ENCODE data around the gene TEX35. TPM values are rescaled to one million over a fixed set of nuclear protein-coding genes. Genes with fewer than 3 reads are reported as not detected.
A peak's percentile ranks its signal among the peaks of the same experiment; 100 is the strongest.

Gene TEX35
- total and polyA plus RNA-seq, 4 donors: not detected

DNA sequence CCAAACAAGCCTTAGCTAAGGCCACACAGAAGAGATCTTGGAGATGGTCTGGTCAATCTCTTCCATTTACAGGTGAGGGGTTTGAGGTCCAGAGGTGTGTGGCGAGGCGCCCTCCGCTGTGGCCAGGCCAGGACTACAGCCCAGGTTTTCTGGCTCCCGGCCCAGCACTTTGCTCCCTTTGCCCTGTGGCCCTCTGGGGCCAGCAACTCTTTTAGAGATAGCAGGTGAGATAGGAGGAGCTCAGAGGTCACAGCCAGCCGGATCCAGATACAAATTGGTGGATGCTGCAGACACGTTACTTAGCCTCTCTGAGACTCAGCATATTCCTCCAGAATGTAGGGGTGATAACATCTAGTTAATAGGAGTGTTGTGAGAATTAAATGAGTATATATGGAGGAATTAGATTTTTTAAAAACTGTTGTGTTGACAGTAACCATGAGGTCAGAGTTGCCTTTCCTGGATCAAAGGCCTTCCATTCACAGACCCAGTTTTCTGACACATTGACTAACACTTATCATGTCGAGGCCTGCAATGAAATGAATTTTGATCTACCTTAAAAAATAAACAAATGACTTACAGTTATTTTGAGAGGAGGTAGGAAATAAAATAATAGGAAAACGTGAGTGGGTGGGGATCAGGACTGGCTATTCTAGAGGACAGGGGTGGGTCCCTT is 16.6 kb downstream of the TEX35 start:
- no peak overlapping the region for H3K27ac ChIP-seq (ENCODE audit: low read depth in 1 of 2, low read length in 1 of 2)
- H3K4me3 ChIP-seq: no peak overlapping the region
- no peaks in the 10 kb centered on the region for H3K9me3 ChIP-seq (ENCODE audit: control insufficient read depth in 4 of 4, insufficient read depth in 3 of 4, low read length in 3 of 4)
- no peak for DNase-seq
- no peak for ATAC-seq (ENCODE audit: insufficient read depth, low FRiP score)
- no peaks in the 10 kb centered on the region for H3K36me3 ChIP-seq (ENCODE audit: control insufficient read depth in 4 of 4, insufficient read depth in 4 of 4, low read length in 4 of 4)
- no peaks in the 10 kb centered on the region for H3K27me3 ChIP-seq (ENCODE audit: control insufficient read depth in 3 of 3, insufficient read depth in 3 of 3, low read length in 2 of 3)
- no peak for TF ChIP-seq CTCF (IDR thresholded peaks at IDR 0.05; ENCODE audit: control extremely low read depth, extremely low read depth)
- no peak overlapping the region for H3K9ac ChIP-seq (ENCODE audit: insufficient read depth in 1 of 2, low read length in 2 of 2)
- H3K4me1 ChIP-seq (ENCODE audit: control insufficient read depth in 5 of 5, insufficient read depth in 5 of 5, low read length in 5 of 5): peaks cover 0 to 5% (median 0%) of the 10 kb centered on the region in 5 donors
- WGBS, 2 donors: 91 to 95% methylated on average over 8 of the region's 8 CpGs

- H3K9ac ChIP-seq (ENCODE audit: insufficient read depth in 1 of 2, low read length in 2 of 2): no peak overlapping the region
- DNase-seq (no peak), ATAC-seq (ENCODE audit: insufficient read depth, low FRiP score) (no peak)
- no peaks in the 10 kb centered on the region for H3K27me3 ChIP-seq (ENCODE audit: control insufficient read depth in 3 of 3, insufficient read depth in 3 of 3, low read length in 2 of 3)
- no peak overlapping the region for H3K27ac ChIP-seq (ENCODE audit: low read depth in 1 of 2, low read length in 1 of 2)
- no peaks in the 10 kb centered on the region for H3K36me3 ChIP-seq (ENCODE audit: control insufficient read depth in 4 of 4, insufficient read depth in 4 of 4, low read length in 4 of 4)
- no peak overlapping the region for H3K4me3 ChIP-seq
- TF ChIP-seq CTCF (IDR thresholded peaks at IDR 0.05; ENCODE audit: control extremely low read depth, extremely low read depth): no peak
- WGBS, 2 donors: 75 to 94% methylated on average over 2 of the region's 2 CpGs
- H3K4me1 ChIP-seq (ENCODE audit: control insufficient read depth in 5 of 5, insufficient read depth in 5 of 5, low read length in 5 of 5): peaks cover 0 to 5% (median 0%) of the 10 kb centered on the region in 5 donors
- no peaks in the 10 kb centered on the region for H3K9me3 ChIP-seq (ENCODE audit: control insufficient read depth in 4 of 4, insufficient read depth in 3 of 4, low read length in 3 of 4)
These were observed 17.1 kb downstream of the TEX35 start for GRCh38 chr1:178530037-178530402.

- Histone ChIP-seq H3K9ac (ENCODE audit: insufficient read depth in 1 of 2, low read length in 2 of 2) (no peak overlapping the region), H3K27me3 (ENCODE audit: control insufficient read depth in 3 of 3, insufficient read depth in 3 of 3, low read length in 2 of 3) (no peaks in the 10 kb centered on the region), H3K4me1 (ENCODE audit: control insufficient read depth in 5 of 5, insufficient read depth in 5 of 5, low read length in 5 of 5) (peaks cover 0 to 5% (median 0%) of the 10 kb centered on the region in 5 donors), H3K27ac (ENCODE audit: low read depth in 1 of 2, low read length in 1 of 2) (no peak overlapping the region), H3K4me3 (no peak overlapping the region), H3K36me3 (ENCODE audit: control insufficient read depth in 4 of 4, insufficient read depth in 4 of 4, low read length in 4 of 4) (no peaks in the 10 kb centered on the region), H3K9me3 (ENCODE audit: control insufficient read depth in 4 of 4, insufficient read depth in 3 of 4, low read length in 3 of 4) (no peaks in the 10 kb centered on the region)
- no peak for DNase-seq
- no peak for ATAC-seq (ENCODE audit: insufficient read depth, low FRiP score)
- no peak for TF ChIP-seq CTCF (IDR thresholded peaks at IDR 0.05; ENCODE audit: control extremely low read depth, extremely low read depth)
- WGBS, 2 donors: 91% methylated on average over 3 of the region's 3 CpGs
These were observed 17.6 kb downstream of the TEX35 start for GRCh38 chr1:178530502-178530901.

DNA sequence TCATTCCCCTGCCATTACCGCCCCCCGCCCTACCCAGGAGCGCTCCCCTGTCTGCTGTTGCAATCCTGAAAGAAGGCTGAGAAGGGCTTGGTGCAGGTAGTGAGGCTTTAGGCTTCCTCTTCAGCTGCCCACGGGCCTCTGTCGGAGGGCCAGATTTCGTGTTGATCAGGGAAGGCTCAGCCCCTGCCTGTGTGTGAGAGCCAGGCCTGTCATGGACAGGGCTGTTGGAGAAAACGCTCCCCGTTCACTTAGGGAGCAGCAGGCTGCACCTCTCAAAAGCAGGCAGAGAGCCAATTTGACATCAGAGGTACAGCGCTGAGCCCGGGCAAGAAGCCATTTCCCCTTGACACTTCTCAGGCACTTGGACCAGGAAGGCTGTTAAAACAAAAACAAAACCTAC is 19.0 kb downstream of the TEX35 start:
- Histone ChIP-seq H3K9me3 (ENCODE audit: control insufficient read depth in 4 of 4, insufficient read depth in 3 of 4, low read length in 3 of 4) (no peaks in the 10 kb centered on the region), H3K27ac (ENCODE audit: low read depth in 1 of 2, low read length in 1 of 2) (no peak overlapping the region), H3K36me3 (ENCODE audit: control insufficient read depth in 4 of 4, insufficient read depth in 4 of 4, low read length in 4 of 4) (no peaks in the 10 kb centered on the region), H3K4me3 (no peak overlapping the region), H3K4me1 (ENCODE audit: control insufficient read depth in 5 of 5, insufficient read depth in 5 of 5, low read length in 5 of 5) (peaks cover 0 to 9% (median 0%) of the 10 kb centered on the region in 5 donors), H3K9ac (ENCODE audit: insufficient read depth in 1 of 2, low read length in 2 of 2) (no peak overlapping the region), H3K27me3 (ENCODE audit: control insufficient read depth in 3 of 3, insufficient read depth in 3 of 3, low read length in 2 of 3) (no peaks in the 10 kb centered on the region)
- WGBS, 2 donors: 53 to 59% methylated on average over 10 of the region's 10 CpGs
- DNase-seq (peak in 2 of 3 donors; percentile 57 to 73), ATAC-seq (ENCODE audit: insufficient read depth, low FRiP score) (peak; percentile 9)
- no peak for TF ChIP-seq CTCF (IDR thresholded peaks at IDR 0.05; ENCODE audit: control extremely low read depth, extremely low read depth)

Measured in lung (tissue), 12 donors.